A549 (cell line): ENCODE measurements around the gene ATP2B3. TPM values are rescaled to one million over a fixed set of nuclear protein-coding genes. Genes with fewer than 3 reads are reported as not detected.

ENCODE experiments used
- ATAC-seq, 2 experiments: fragments of 200-7000 bp in 1 of 2; fragments of >200 bp in 1 of 2; cut with Nextera tagmentation in 1 of 2; cut with Tn5 transposase in 1 of 2; 3 replicates each; pipeline versions ENCODE4 v1.8.0 to v1.9.1; 2018 to 2020; ENCODE audit warnings: mild to moderate bottlenecking in 1 of 2, moderate library complexity in 1 of 2
- CTCF ChIA-PET: fragments of 300-600 bp; sonication (Branson Sonifier 250); formaldehyde crosslinking; extraction: SDS; loops from one replicate; lab custom pipeline; 2021; ENCODE audit warnings: antibody characterized with exemption, inconsistent platforms; lab: Yijun Ruan, JAX
- POLR2A ChIA-PET: fragments of 350-600 bp; formaldehyde crosslinking; extraction: SDS; loops from one replicate; lab custom pipeline; 2021; ENCODE audit warnings: antibody characterized with exemption, inconsistent platforms; lab: Yijun Ruan, JAX
- DNase-seq, 2 experiments: peaks; one replicate each; pipeline versions ENCODE4 v3.0.0 to v3.0.0-alpha.2; 2011 to 2016; ENCODE audit warnings: low read depth in 1 of 2, low spot score in 1 of 2
- FAIRE-seq: peaks from 2 replicates; lab custom pipeline; 2011; peaks lifted over from hg19 to GRCh38; lab: Jason Lieb, UNC
- H3K27ac ChIP-seq, 2 experiments: fragments of >200 bp; sonication (Bioruptor Twin); formaldehyde crosslinking; 3 replicates each; pipeline ENCODE4 v1.5.1; 2016 to 2017
- H3K4me1 ChIP-seq: fragments of >200 bp; sonication (Bioruptor Twin); formaldehyde crosslinking; 3 replicates; pipeline ENCODE4 v1.6.1; 2016
- H3K4me2 ChIP-seq: fragments of >200 bp; sonication (Bioruptor Twin); formaldehyde crosslinking; 3 replicates; pipeline ENCODE4 v1.6.1; 2016
- H3K4me3 ChIP-seq: fragments of >200 bp; sonication (Bioruptor Twin); formaldehyde crosslinking; 3 replicates; pipeline ENCODE4 v1.5.1; 2016
- H3K9me3 ChIP-seq: fragments of >200 bp; sonication (Bioruptor Twin); formaldehyde crosslinking; 3 replicates; pipeline ENCODE4 v1.6.1; 2016
- ATOH8 ChIP-seq: fragments of 250-450 bp; sonication (Bioruptor Pico); IDR thresholded peaks from 2 replicates; pipeline ENCODE4 v1.5.0; 2020; ENCODE audit warnings: low read depth, mild to moderate bottlenecking, moderate library complexity
- BCL3 ChIP-seq: fragments of >200 bp; sonication (Bioruptor Twin); formaldehyde crosslinking; IDR thresholded peaks from 3 replicates; pipeline ENCODE4 v1.6.1; 2016
- BHLHE40 ChIP-seq: IDR thresholded peaks from 2 replicates; pipeline ENCODE4 v1.6.1; 2012; ENCODE audit warnings: low read depth, low read length, inconsistent platforms
- CEBPB ChIP-seq, 2 experiments: fragments of >200 bp in 1 of 2; sonication (Bioruptor Twin) in 1 of 2; formaldehyde crosslinking in 1 of 2; IDR thresholded peaks; 2 replicates each; pipeline ENCODE4 v1.6.1; 2012 to 2016
- CHD2 ChIP-seq: fragments of 150-350 bp; IDR thresholded peaks from 2 replicates; pipeline ENCODE4 v1.6.1; 2014; ENCODE audit warnings: low read length; ENCODE audit not compliant: partially characterized antibody
- CTCF ChIP-seq: fragments of >200 bp; sonication (Bioruptor Twin); formaldehyde crosslinking; IDR thresholded peaks from 3 replicates; pipeline ENCODE4 v1.5.1; 2016
- EHF ChIP-seq: fragments of 250-450 bp; sonication (Bioruptor Pico); IDR thresholded peaks from 2 replicates; pipeline ENCODE4 v1.5.0; 2020; ENCODE audit warnings: mild to moderate bottlenecking
- EP300 ChIP-seq, 2 experiments: fragments of >200 bp; sonication (Bioruptor Twin); formaldehyde crosslinking; IDR thresholded peaks; 2 replicates in 1 of 2; 3 replicates in 1 of 2; pipeline ENCODE4 v1.6.1; 2016 to 2017
- ESRRA ChIP-seq: fragments of 150-350 bp; IDR thresholded peaks from 2 replicates; pipeline ENCODE4 v1.6.1; 2014; ENCODE audit warnings: mild to moderate bottlenecking, low read length, borderline replicate concordance
- FOSB ChIP-seq: fragments of 250-450 bp; sonication (Bioruptor Pico); IDR thresholded peaks from 2 replicates; pipeline ENCODE4 v1.5.0; 2020; ENCODE audit warnings: mild to moderate bottlenecking, moderate library complexity
- FOSL2 ChIP-seq, 2 experiments: fragments of 450-650 bp in 1 of 2; fragments of >200 bp in 1 of 2; sonication (Bioruptor Twin) in 1 of 2; formaldehyde crosslinking; IDR thresholded peaks; 2 replicates each; pipeline versions ENCODE4 v1.5.0 to v1.6.1; 2016 to 2020; ENCODE audit warnings: mild to moderate bottlenecking in 1 of 2, moderate library complexity in 1 of 2
- HDAC2 ChIP-seq: fragments of 200-600 bp; sonication (generic); IDR thresholded peaks from 2 replicates; pipeline ENCODE4 v1.6.1; 2016
- HMGXB4 ChIP-seq: fragments of 250-450 bp; sonication (Bioruptor Pico); IDR thresholded peaks from 2 replicates; pipeline ENCODE4 v1.5.0; 2021; ENCODE audit warnings: mild to moderate bottlenecking, moderate library complexity, borderline replicate concordance
- HOXA7 ChIP-seq: fragments of 250-450 bp; sonication (Bioruptor Pico); IDR thresholded peaks from 2 replicates; pipeline ENCODE4 v1.5.0; 2020; ENCODE audit warnings: mild to moderate bottlenecking, moderate library complexity
- HOXB13 ChIP-seq: fragments of 250-450 bp; sonication (Bioruptor Pico); IDR thresholded peaks from 2 replicates; pipeline ENCODE4 v1.5.0; 2020; ENCODE audit warnings: low read depth, mild to moderate bottlenecking, moderate library complexity
- JUN ChIP-seq, 2 experiments: fragments of >200 bp; sonication (Bioruptor Twin); formaldehyde crosslinking; IDR thresholded peaks; 2 replicates in 1 of 2; 3 replicates in 1 of 2; pipeline ENCODE4 v1.6.1; 2016 to 2017
- JUNB ChIP-seq: fragments of >200 bp; sonication (Bioruptor Twin); formaldehyde crosslinking; IDR thresholded peaks from 2 replicates; pipeline ENCODE4 v1.6.1; 2016
- KDM1A ChIP-seq: fragments of 200-600 bp; sonication (generic); IDR thresholded peaks from 2 replicates; pipeline ENCODE4 v1.6.1; 2016; ENCODE audit warnings: low read depth, mild to moderate bottlenecking
- KDM5A ChIP-seq: fragments of 200-600 bp; sonication (generic); IDR thresholded peaks from 2 replicates; pipeline ENCODE4 v1.6.1; 2016; ENCODE audit warnings: antibody characterized with exemption, mild to moderate bottlenecking
- MAX ChIP-seq: IDR thresholded peaks from 2 replicates; pipeline ENCODE4 v1.6.1; 2012
- MYC ChIP-seq: IDR thresholded peaks from 2 replicates; pipeline ENCODE4 v1.6.1; 2012; ENCODE audit warnings: mild to moderate bottlenecking, inconsistent platforms, low read length, improper control_type of control experiment, borderline replicate concordance
- NPAS2 ChIP-seq: fragments of 250-450 bp; sonication (Bioruptor Pico); IDR thresholded peaks from 2 replicates; pipeline ENCODE4 v1.8.0; 2022; ENCODE audit warnings: mild to moderate bottlenecking, moderate library complexity, borderline replicate concordance
- POLR2A ChIP-seq: IDR thresholded peaks from 2 replicates; pipeline ENCODE4 v1.6.1; 2012; ENCODE audit warnings: mild to moderate bottlenecking, low read length
- RAD21 ChIP-seq, 2 experiments: fragments of >200 bp in 1 of 2; sonication (Bioruptor Twin) in 1 of 2; formaldehyde crosslinking in 1 of 2; IDR thresholded peaks in 1 of 2; conservative IDR thresholded peaks in 1 of 2; 2 replicates in 1 of 2; 3 replicates in 1 of 2; pipeline ENCODE4 v1.6.1; 2012 to 2018; ENCODE audit warnings: inconsistent platforms in 1 of 2
- RFX5 ChIP-seq: fragments of 450-650 bp; IDR thresholded peaks from 2 replicates; pipeline ENCODE4 v1.7.1; 2014; ENCODE audit warnings: antibody characterized with exemption, mild to moderate bottlenecking, moderate library complexity
- SMC3 ChIP-seq: fragments of >200 bp; sonication (Bioruptor Twin); formaldehyde crosslinking; IDR thresholded peaks from 3 replicates; pipeline ENCODE4 v1.6.1; 2018; ENCODE audit warnings: inconsistent platforms
- SREBF2 ChIP-seq: fragments of 450-650 bp; IDR thresholded peaks from 2 replicates; pipeline ENCODE4 v1.6.1; 2014; ENCODE audit warnings: mild to moderate bottlenecking, moderate library complexity
- ZFP36 ChIP-seq: fragments of 450-650 bp; IDR thresholded peaks from 2 replicates; pipeline ENCODE4 v1.6.1; 2014; ENCODE audit warnings: borderline replicate concordance; ENCODE audit not compliant: partially characterized antibody
- WGBS: methylation state at CpG from one replicate; pipeline ENCODE4 v1.1.6; 2017; ENCODE audit errors: missing lambda C conversion rate; 5-methylcytosine and 5-hydroxymethylcytosine counted together
- polyA plus RNA-seq, 4 experiments: library from polyadenylated mRNA; depleted of rRNA in 3 of 4; stranded (reverse); fragments of >200 nt; fragmentation: RNase III in 1 of 4; extraction: RNeasy Plus Mini Kit Qiagen cat#74134 plus additional on column Dnase treatment in 1 of 4; gene quantifications; 2 replicates in 3 of 4; 3 replicates in 1 of 4; pipeline ENCODE4 v1.2.3, GENCODE V29; 2011 to 2017
- TF ChIP-seq, protein P1 (sequence below): IDR thresholded peaks from 2 replicates; pipeline ENCODE4 v1.6.1; 2012; ENCODE audit warnings: low read depth, borderline replicate concordance
- TF ChIP-seq, protein P2 (sequence below): fragments of 450-650 bp; IDR thresholded peaks from 2 replicates; pipeline ENCODE4 v1.6.1; 2014; ENCODE audit warnings: antibody characterized with exemption
- TF ChIP-seq, protein P3 (sequence below): fragments of 150-350 bp; IDR thresholded peaks from 2 replicates; pipeline ENCODE4 v1.6.1; 2014; ENCODE audit warnings: low read depth, mild to moderate bottlenecking, low read length

The ATP2B3 gene
- polyA plus RNA-seq, 2 of the 4 experiments (the other 2 are of a cell fraction), result 0.13 to 0.30 TPM

DNA sequence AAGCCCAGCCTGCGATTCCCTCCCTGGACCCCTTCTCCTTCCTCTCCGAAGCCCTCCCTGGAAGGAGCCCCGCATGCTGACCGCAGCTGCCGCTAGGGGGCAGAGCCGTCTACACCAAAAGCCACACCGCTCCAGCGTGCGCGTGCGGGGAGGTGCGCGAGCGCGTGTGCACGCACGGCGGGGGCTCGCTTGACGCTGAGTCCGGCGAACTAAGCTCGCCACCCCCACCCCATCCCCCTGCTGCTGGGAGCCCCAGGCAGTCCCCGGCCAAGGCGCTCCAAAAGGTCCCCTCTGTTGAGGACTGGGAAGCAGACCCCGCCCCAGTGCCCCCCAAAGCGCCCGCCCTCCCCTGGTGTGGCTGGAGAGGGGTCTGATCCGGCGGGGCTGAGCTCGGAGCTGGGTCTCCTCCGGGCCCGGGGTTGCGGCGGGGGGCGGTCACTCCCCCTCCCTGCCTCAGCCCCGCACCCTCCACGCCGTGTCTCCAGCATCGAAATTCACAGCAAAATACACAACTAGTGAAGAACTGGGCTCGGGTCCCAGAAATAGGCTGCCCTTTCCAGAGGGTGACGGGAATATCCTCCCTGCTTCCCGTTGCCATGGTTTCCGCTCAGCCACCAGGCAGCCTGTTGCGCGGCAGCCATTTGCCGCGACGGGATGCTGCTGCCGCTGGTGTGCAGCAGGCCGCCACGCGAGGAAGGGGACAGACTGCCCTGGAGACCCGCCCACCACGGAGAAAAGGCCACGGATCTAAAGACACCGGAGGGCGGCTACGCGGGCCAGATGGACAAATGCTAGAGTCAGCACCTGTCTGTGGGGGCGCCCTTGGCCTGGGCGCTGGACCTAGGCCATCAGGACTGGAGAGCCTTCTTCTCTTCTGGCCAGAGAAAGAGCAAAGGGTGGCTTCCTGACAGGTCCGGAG lies 92.7 kb downstream of the ATP2B3 start:
- DNase-seq (peak; percentile 65 to 74), FAIRE-seq (no peak), ATAC-seq (peak; percentile 90 to 98)
- H3K9me3 ChIP-seq, result no peaks in the 10 kb centered on the region
- H3K4me1 ChIP-seq, result peaks cover 6% of the 10 kb centered on the region; the same call in 2 of the 3 replicates
- ChIA-PET POLR2A (interaction anchor here (1.4 kb wide), 1 partner anchor 11 kb away, joined by 4 read pairs; no protein-coding TSS in a partner anchor), CTCF (interaction anchor here (0.5 to 2.6 kb wide), 46 partner anchors 10 to 1342 kb away, joined by 3 to 45 read pairs (median 4); partner anchors contain the start of genes CCNQ, DUSP9, PLXNB3 and PNCK)
- peak overlapping the region; percentile 44 for H3K4me3 ChIP-seq
- H3K4me2 ChIP-seq, result peak overlapping the region; percentile 85
- H3K27ac ChIP-seq, result peak overlapping the region; percentile 57 to 89; a peak in 5 of 6 replicates
- 37% methylated on average over 5 of the region's 63 CpGs for WGBS
- TF ChIP-seq, protein P1, sequence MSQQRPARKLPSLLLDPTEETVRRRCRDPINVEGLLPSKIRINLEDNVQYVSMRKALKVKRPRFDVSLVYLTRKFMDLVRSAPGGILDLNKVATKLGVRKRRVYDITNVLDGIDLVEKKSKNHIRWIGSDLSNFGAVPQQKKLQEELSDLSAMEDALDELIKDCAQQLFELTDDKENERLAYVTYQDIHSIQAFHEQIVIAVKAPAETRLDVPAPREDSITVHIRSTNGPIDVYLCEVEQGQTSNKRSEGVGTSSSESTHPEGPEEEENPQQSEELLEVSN, result peak; percentile 81
- TF ChIP-seq KDM1A (no peak), JUNB (no peak), NPAS2 (CRISPR knock-in tag) (no peak), HOXB13 (CRISPR knock-in tag) (no peak), MYC (no peak; the same call in 1 of the 2 replicates), HDAC2 (no peak), RFX5 (no peak), SMC3 (peak; percentile 64), CHD2 (no peak), ZFP36 (no peak), FOSL2 (IDR thresholded peaks at IDR 0.05) (no peak), FOSL2 (CRISPR knock-in tag; IDR thresholded peaks at IDR 0.05) (no peak), POLR2A (no peak), MAX (peak; percentile 92), JUN (IDR thresholded peaks at IDR 0.05) (no peak), HOXA7 (no peak), EHF (CRISPR knock-in tag) (no peak), ESRRA (no peak), ATOH8 (CRISPR knock-in tag) (no peak), FOSB (CRISPR knock-in tag) (no peak), BHLHE40 (no peak), CTCF (peak; percentile 69), SREBF2 (no peak), CEBPB (IDR thresholded peaks at IDR 0.05) (no peak), BCL3 (no peak), KDM5A (no peak), HMGXB4 (CRISPR knock-in tag) (no peak), EP300 (IDR thresholded peaks at IDR 0.05) (no peak), RAD21 (conservative IDR thresholded peaks at IDR 0.05 in 1 of 2, IDR thresholded peaks at IDR 0.05 in 1 of 2) (peak; percentile 69 to 77)
- TF ChIP-seq, protein P2, sequence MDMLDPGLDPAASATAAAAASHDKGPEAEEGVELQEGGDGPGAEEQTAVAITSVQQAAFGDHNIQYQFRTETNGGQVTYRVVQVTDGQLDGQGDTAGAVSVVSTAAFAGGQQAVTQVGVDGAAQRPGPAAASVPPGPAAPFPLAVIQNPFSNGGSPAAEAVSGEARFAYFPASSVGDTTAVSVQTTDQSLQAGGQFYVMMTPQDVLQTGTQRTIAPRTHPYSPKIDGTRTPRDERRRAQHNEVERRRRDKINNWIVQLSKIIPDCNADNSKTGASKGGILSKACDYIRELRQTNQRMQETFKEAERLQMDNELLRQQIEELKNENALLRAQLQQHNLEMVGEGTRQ, result no peak
- TF ChIP-seq, protein P3, sequence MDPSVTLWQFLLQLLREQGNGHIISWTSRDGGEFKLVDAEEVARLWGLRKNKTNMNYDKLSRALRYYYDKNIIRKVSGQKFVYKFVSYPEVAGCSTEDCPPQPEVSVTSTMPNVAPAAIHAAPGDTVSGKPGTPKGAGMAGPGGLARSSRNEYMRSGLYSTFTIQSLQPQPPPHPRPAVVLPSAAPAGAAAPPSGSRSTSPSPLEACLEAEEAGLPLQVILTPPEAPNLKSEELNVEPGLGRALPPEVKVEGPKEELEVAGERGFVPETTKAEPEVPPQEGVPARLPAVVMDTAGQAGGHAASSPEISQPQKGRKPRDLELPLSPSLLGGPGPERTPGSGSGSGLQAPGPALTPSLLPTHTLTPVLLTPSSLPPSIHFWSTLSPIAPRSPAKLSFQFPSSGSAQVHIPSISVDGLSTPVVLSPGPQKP, result no peak
